Measurements from ENCODE around the gene KLHL29.

KLHL29 gene

DNA sequence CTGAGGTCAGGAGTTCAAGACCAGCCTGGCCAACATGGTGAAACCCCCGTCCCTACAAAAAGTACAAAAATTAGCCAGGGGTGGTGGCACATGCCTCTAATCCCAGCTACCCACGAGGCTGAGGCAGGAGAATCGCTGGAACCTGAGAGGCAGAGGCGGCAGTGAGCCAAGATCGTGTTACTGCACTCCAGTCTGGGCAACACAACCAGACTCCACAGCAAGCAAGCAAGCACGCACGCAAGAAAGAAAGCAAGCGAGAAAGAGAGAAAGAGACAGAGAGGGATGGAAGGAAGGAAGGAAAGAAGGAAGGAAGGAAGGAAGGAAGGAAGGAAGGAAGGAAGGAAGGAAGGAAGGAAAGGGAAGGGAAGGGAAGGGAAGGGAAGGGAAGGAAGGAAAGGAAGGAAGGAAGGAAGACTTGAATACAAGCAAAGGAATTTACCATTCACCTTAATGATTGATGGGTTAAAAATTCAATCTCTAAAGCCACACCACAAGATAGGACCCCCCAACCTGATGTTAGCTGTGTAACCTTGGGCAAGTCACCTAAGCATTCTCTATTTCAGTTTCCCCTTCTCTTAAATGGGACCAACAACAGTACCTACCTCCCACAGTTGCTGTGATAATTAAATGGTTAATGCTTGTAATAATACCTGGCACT is 360.2 kb downstream of the KLHL29 start:
- no peak for DNase-seq (ENCODE audit: low read depth)
- H3K4me3 ChIP-seq (ENCODE audit: low read depth, low read length), result no peak overlapping the region
- TF ChIP-seq, protein P1, sequence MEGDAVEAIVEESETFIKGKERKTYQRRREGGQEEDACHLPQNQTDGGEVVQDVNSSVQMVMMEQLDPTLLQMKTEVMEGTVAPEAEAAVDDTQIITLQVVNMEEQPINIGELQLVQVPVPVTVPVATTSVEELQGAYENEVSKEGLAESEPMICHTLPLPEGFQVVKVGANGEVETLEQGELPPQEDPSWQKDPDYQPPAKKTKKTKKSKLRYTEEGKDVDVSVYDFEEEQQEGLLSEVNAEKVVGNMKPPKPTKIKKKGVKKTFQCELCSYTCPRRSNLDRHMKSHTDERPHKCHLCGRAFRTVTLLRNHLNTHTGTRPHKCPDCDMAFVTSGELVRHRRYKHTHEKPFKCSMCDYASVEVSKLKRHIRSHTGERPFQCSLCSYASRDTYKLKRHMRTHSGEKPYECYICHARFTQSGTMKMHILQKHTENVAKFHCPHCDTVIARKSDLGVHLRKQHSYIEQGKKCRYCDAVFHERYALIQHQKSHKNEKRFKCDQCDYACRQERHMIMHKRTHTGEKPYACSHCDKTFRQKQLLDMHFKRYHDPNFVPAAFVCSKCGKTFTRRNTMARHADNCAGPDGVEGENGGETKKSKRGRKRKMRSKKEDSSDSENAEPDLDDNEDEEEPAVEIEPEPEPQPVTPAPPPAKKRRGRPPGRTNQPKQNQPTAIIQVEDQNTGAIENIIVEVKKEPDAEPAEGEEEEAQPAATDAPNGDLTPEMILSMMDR (IDR thresholded peaks at IDR 0.05; ENCODE audit: low read depth, low read length, missing control alignments), result no peak

DNA sequence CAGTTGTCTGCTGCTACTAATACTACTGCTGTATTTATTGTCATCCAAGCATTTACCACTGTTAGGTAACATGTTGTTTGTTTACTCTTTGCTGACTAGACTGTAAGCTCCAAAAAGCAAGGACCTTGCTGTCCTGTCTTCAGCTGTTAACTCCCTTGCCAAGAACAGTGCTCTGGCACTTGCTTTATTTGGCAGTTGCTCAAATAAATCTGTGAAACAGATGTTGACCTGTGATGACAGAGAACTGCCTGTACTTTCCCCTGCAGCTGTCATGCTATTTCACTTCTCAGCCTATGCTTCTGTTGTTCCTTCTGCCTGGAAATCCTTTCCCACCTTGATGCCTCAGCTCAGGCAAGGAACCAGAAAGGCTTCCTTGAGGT is 360.7 kb downstream of the KLHL29 start:
- TF ChIP-seq, protein P1 (IDR thresholded peaks at IDR 0.05; ENCODE audit: low read depth, low read length, missing control alignments), result no peak
- no peak for DNase-seq (ENCODE audit: low read depth)
- H3K4me3 ChIP-seq (ENCODE audit: low read depth, low read length), result no peak overlapping the region

DNA sequence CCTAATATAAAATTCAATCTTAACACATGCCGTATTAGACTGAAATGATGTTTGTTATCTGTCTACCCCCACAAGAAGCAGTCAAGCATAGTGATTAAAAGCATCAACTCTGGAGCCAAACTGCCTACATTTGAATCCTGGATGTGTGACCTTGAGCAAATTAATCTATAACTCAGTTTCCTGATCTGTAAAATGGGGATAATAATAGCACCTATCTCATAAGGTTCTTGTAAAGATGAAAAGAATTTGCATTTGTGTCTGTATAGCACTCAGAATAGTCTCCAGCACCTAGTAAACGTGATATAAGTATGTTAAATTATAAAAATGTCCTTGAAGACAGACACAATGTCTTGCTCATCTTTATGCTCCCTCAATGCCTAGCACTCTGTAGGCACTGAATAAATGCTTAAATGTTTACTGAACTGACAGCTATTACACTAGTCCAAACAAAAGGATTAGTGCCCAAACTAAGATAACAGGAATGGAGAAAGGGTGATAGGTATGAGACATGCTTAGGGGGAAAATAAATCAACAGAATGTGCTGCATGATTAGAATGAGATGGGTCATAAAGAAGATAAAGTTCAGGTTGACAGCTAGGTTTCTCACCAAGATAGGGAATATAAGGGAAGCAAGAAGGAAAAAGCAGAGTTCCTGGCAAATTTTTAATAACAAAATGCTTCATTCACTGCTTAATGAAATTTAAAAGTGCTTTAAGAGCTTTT is 361.3 kb downstream of the KLHL29 start:
- no peak overlapping the region for H3K4me3 ChIP-seq (ENCODE audit: low read depth, low read length)
- no peak for DNase-seq (ENCODE audit: low read depth)
- TF ChIP-seq, protein P1 (IDR thresholded peaks at IDR 0.05; ENCODE audit: low read depth, low read length, missing control alignments), result no peak

DNA sequence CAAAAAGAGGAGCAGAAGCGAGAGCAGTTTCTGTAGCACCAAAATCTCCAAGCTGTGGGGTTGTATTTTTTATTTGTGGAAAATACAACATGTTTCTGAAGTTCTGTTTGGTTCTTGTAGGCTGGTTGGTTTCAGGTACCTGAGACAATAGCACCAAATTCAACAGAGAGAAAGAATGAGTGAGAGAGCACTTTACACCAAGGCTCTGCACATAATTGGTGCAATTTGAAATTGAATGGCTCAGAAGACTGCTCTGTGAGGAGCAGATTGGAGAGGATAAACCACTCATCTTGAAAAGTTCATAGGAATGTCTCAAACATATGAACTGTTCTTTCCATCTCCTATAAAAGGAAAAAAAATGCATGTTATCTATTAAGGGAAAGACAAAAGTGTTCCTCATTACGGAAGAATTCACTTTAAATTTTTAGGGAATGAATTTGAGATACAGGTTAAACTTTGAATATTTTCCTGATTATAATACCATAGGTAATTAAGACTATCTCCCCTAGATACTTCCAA is 366.8 kb downstream of the KLHL29 start:
- DNase-seq (ENCODE audit: low read depth), result no peak
- no peak overlapping the region for H3K4me3 ChIP-seq (ENCODE audit: low read depth, low read length)
- TF ChIP-seq, protein P1 (IDR thresholded peaks at IDR 0.05; ENCODE audit: low read depth, low read length, missing control alignments), result no peak

DNA sequence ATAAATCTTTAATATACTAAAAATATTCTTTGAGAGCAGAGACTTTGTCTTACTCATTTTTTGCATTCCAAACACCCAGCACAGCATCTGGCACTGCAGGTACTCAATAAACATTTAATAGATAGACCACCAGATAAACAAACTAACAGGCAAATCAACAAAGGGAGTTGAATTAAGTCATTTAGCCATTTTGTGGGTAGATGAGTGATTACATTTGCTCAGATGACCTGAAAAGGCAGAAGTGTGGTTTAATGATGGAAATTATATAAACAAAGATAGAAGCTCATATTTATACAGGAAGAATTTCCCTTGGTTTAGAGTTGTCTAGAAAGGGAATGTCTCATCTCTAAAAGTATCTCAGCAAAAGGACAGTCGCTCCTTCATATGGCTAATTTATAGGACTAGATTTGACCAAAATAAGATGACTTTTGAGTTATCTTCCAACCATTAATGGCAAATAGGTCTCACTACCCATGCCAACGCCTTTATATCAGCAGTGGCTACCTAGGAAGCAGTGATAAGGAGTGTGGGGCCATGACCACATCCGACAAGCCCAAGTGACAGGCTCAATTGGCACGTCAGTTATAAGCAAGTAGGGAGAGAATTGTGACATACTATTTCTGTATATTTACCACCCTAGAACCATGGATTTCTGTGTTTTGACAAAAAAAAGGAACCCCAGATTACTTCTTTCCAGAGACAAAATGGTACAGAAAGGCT is 368.5 kb downstream of the KLHL29 start:
- TF ChIP-seq, protein P1 (IDR thresholded peaks at IDR 0.05; ENCODE audit: low read depth, low read length, missing control alignments), result no peak
- DNase-seq (ENCODE audit: low read depth), result no peak

DNA sequence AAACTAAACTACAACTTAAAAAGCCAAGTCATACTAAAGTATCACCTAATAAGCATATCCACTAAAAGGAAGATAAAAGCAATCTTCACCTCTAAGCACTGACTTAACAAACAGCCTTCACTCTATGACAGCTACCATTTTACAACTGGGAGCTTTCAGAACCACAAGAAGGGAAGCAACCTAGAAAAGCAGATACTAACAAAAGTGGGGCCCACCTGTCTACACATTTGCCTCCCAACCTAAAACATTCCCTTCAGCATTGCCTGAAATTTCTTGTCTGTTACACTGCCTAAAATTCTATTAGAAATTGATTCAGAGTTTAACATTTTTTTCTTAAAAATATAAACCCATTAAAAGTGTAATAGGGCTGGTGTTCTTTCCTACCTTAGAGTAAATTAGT is 370.0 kb downstream of the KLHL29 start:
- no peak for DNase-seq (ENCODE audit: low read depth)
- TF ChIP-seq, protein P1 (IDR thresholded peaks at IDR 0.05; ENCODE audit: low read depth, low read length, missing control alignments), result no peak
- H3K4me3 ChIP-seq (ENCODE audit: low read depth, low read length), result no peak overlapping the region

More for the DNA sequence above, 368.5 kb downstream of the KLHL29 start:
- H3K4me3 ChIP-seq (ENCODE audit: low read depth, low read length), result no peak overlapping the region
